IMR-90 (cell line): ENCODE results near the gene DEGS2. TPM values are rescaled to one million over a fixed set of nuclear protein-coding genes. Genes with fewer than 3 reads are reported as not detected.

Experiments used
- ATAC-seq: fragments of 200-7000 bp; cut with Tn5 transposase; 2 replicates; pipeline ENCODE4 v1.9.1; 2020; ENCODE audit warnings: low read depth, mild to moderate bottlenecking, moderate library complexity
- BruUV-seq: library from RNA; stranded (reverse); fragments of 400-500 nt; replicated peaks from 2 replicates; lab custom pipeline; 2021; lab: Mats Ljungman, UMichigan
- CTCF ChIA-PET: fragments of 300-600 bp; formaldehyde crosslinking; extraction: SDS; loops from one replicate; lab custom pipeline; 2021; ENCODE audit warnings: antibody characterized with exemption; lab: Yijun Ruan, JAX
- POLR2A ChIA-PET: fragments of 300-600 bp; sonication (Branson Sonifier 250); formaldehyde crosslinking; loops from one replicate; lab custom pipeline; 2022; ENCODE audit warnings: antibody characterized with exemption; ENCODE audit not compliant: unreplicated experiment; lab: Charles Lee
- DNase-seq: peaks from one replicate; pipeline ENCODE4 v3.0.0; 2013
- H2AFZ ChIP-seq: replicated peaks from 2 replicates; pipeline ENCODE3; 2013; ENCODE audit warnings: low read length, mild to moderate bottlenecking; ENCODE audit not compliant: poor library complexity
- H2AK5ac ChIP-seq: 2 replicates; pipeline ENCODE4 v1.6.1; 2013; ENCODE audit warnings: low read depth, low read length, inconsistent platforms
- H2AK9ac ChIP-seq: replicated peaks from 2 replicates; pipeline ENCODE3; 2013; ENCODE audit warnings: mild to moderate bottlenecking, low read depth, low read length, moderate library complexity; ENCODE audit not compliant: poor library complexity
- H2BK120ac ChIP-seq: 2 replicates; pipeline ENCODE4 v1.6.1; 2013; ENCODE audit warnings: low read depth, low read length, inconsistent platforms
- H2BK15ac ChIP-seq: 3 replicates; pipeline ENCODE4 v1.6.1; 2013; ENCODE audit warnings: low read depth, low read length, inconsistent platforms
- H2BK20ac ChIP-seq: 2 replicates; pipeline ENCODE4 v1.6.1; 2013; ENCODE audit warnings: low read depth, mild to moderate bottlenecking, inconsistent platforms, low read length, moderate library complexity
- H2BK5ac ChIP-seq: 2 replicates; pipeline ENCODE4 v1.6.1; 2013; ENCODE audit warnings: mild to moderate bottlenecking, low read depth, low read length, inconsistent platforms; ENCODE audit not compliant: poor library complexity, severe bottlenecking
- H3K14ac ChIP-seq: replicated peaks from 2 replicates; pipeline ENCODE4 v1.6.1; 2013; ENCODE audit warnings: low read depth, low read length, inconsistent platforms
- H3K18ac ChIP-seq: 2 replicates; pipeline ENCODE4 v1.6.1; 2013; ENCODE audit warnings: low read depth, low read length, control low read depth
- H3K23ac ChIP-seq: 2 replicates; pipeline ENCODE4 v1.6.1; 2013; ENCODE audit warnings: low read depth, low read length, inconsistent platforms
- H3K27ac ChIP-seq: 2 replicates; pipeline ENCODE4 v1.5.1; 2013; ENCODE audit warnings: mild to moderate bottlenecking, control low read depth, low read length; ENCODE audit not compliant: insufficient read depth
- H3K27me3 ChIP-seq: 2 replicates; pipeline ENCODE4 v1.6.1; 2013; ENCODE audit warnings: low read length; ENCODE audit not compliant: control insufficient read depth, insufficient read depth
- H3K36me3 ChIP-seq: 2 replicates; pipeline ENCODE4 v1.6.1; 2013; ENCODE audit warnings: low read length, mixed read lengths; ENCODE audit not compliant: control insufficient read depth, insufficient read depth
- H3K4ac ChIP-seq: 2 replicates; pipeline ENCODE4 v1.6.1; 2013; ENCODE audit warnings: low read depth, low read length, inconsistent platforms
- H3K4me1 ChIP-seq: 2 replicates; pipeline ENCODE4 v1.6.1; 2013; ENCODE audit warnings: low read length, mixed read lengths; ENCODE audit not compliant: control insufficient read depth, insufficient read depth
- H3K4me2 ChIP-seq: 2 replicates; pipeline ENCODE4 v1.6.1; 2013; ENCODE audit warnings: low read depth, mild to moderate bottlenecking, control low read depth, low read length, moderate library complexity
- H3K4me3 ChIP-seq: 2 replicates; pipeline ENCODE4 v1.5.1; 2013; ENCODE audit warnings: low read depth, mild to moderate bottlenecking, control low read depth, low read length, moderate library complexity; ENCODE audit not compliant: insufficient read depth
- H3K56ac ChIP-seq: 2 replicates; pipeline ENCODE4 v1.6.1; 2013; ENCODE audit warnings: low read length, inconsistent platforms; ENCODE audit not compliant: insufficient read depth; ENCODE audit errors: extremely low read depth
- H3K79me1 ChIP-seq, 2 experiments: 2 replicates each; pipeline ENCODE4 v1.6.1; 2013; ENCODE audit warnings: low read length in 2 of 2, inconsistent platforms in 1 of 2, low read depth in 1 of 2
- H3K9ac ChIP-seq: 2 replicates; pipeline ENCODE4 v1.6.1; 2013; ENCODE audit warnings: low read depth, low read length, control low read depth
- H3K9me1 ChIP-seq: 2 replicates; pipeline ENCODE4 v1.6.1; 2013; ENCODE audit warnings: low read length, inconsistent platforms; ENCODE audit not compliant: insufficient read depth
- H3K9me3 ChIP-seq: 2 replicates; pipeline ENCODE4 v1.6.1; 2013; ENCODE audit warnings: low read length; ENCODE audit not compliant: control insufficient read depth, insufficient read depth
- H4K20me1 ChIP-seq: 2 replicates; pipeline ENCODE4 v1.6.1; 2013; ENCODE audit warnings: low read length, inconsistent platforms; ENCODE audit not compliant: insufficient read depth
- H4K5ac ChIP-seq: 2 replicates; pipeline ENCODE4 v1.6.1; 2013; ENCODE audit warnings: mild to moderate bottlenecking, low read depth, low read length, control low read depth
- H4K8ac ChIP-seq, 2 experiments: 2 replicates each; pipeline ENCODE4 v1.6.1; 2013; ENCODE audit warnings: low read depth in 2 of 2, low read length in 2 of 2, control low read depth in 1 of 2, inconsistent platforms in 1 of 2
- H4K91ac ChIP-seq: 2 replicates; pipeline ENCODE4 v1.6.1; 2013; ENCODE audit warnings: low read depth, low read length, inconsistent platforms; ENCODE audit not compliant: insufficient read depth
- BHLHE40 ChIP-seq: fragments of 150-350 bp; IDR thresholded peaks from 2 replicates; pipeline ENCODE4 v1.6.1; 2016; ENCODE audit warnings: mild to moderate bottlenecking, low read depth, low read length
- POLR2A ChIP-seq: IDR thresholded peaks from 2 replicates; pipeline ENCODE4 v1.6.1; 2012; ENCODE audit warnings: mild to moderate bottlenecking, low read depth, low read length
- RAD21 ChIP-seq: IDR thresholded peaks from 2 replicates; pipeline ENCODE4 v1.6.1; 2012; ENCODE audit warnings: low read length, improper control_type of control experiment
- RCOR1 ChIP-seq: IDR thresholded peaks from 2 replicates; pipeline ENCODE4 v1.6.1; 2012; ENCODE audit warnings: mild to moderate bottlenecking, low read length, improper control_type of control experiment; ENCODE audit not compliant: insufficient replicate concordance
- USF2 ChIP-seq: fragments of 150-350 bp; IDR thresholded peaks from 2 replicates; pipeline ENCODE4 v1.6.1; 2017; ENCODE audit warnings: mild to moderate bottlenecking, antibody characterized with exemption, low read length, low read depth
- WGBS, 2 experiments: methylation state at CpG; one replicate each; pipeline versions ENCODE4 v1.1.5 to v1.1.7; 2013; ENCODE audit warnings: missing lambda C conversion rate in 2 of 2; ENCODE audit not compliant: insufficient read length in 1 of 2; ENCODE audit errors: extremely low coverage in 2 of 2; 5-methylcytosine and 5-hydroxymethylcytosine counted together
- dilution Hi-C: fragments of 300-500 bp; cut with HindIII; formaldehyde crosslinking; loops from one replicate; pipeline ENCODE4 v1.14.3; 2018; ENCODE audit warnings: low sequenced_read_pairs; ENCODE audit not compliant: unreplicated experiment
- in situ Hi-C: fragments of 300-500 bp; cut with MboI; formaldehyde crosslinking; loops from 3 replicates; pipeline ENCODE4 v1.14.3; 2019; ENCODE audit warnings: low sequenced_read_pairs, inconsistent platforms, mixed read lengths
- intact Hi-C: fragments of 100-400 bp; cut with micrococcal nuclease; formaldehyde crosslinking; loops from 2 replicates; pipeline ENCODE4 v1.10.0; 2022
- polyA plus RNA-seq, 3 experiments: library from polyadenylated mRNA; depleted of rRNA; stranded (reverse); fragments of >200 nt; gene quantifications; 2 replicates each; pipeline ENCODE4 v1.2.3, GENCODE V29; 2012; ENCODE audit warnings: low replicate concordance in 1 of 3
- total RNA-seq: library from RNA; depleted of rRNA; stranded (reverse); fragments of >200 nt; gene quantifications from 2 replicates; pipeline ENCODE4 v1.2.3, GENCODE V29; 2012

The DEGS2 gene
- total and polyA plus RNA-seq, 2 of the 4 experiments (the other 2 are of a cell fraction), result not detected

GRCh38 chr14:100144645-100144995 lies 14.8 kb downstream of the DEGS2 start:
- no peak for TF ChIP-seq USF2
- no peak for TF ChIP-seq RAD21
- no peak for TF ChIP-seq POLR2A
- TF ChIP-seq BHLHE40, result no peak
- TF ChIP-seq RCOR1, result no peak
- H3K4me1 ChIP-seq, result no peaks in the 10 kb centered on the region
- H3K4me3 ChIP-seq, result no peak overlapping the region
- H2AK9ac ChIP-seq, result no peak overlapping the region
- no peak overlapping the region for H3K4me2 ChIP-seq
- H3K56ac ChIP-seq, result no peak overlapping the region
- peaks cover 5% of the 10 kb centered on the region; the same call in 1 of the 2 replicates for H3K36me3 ChIP-seq
- H2BK20ac ChIP-seq, result no peak overlapping the region
- no peaks in the 10 kb centered on the region for H3K27me3 ChIP-seq
- dilution Hi-C loops, result no loop called here
- no peaks in the 10 kb centered on the region for H3K79me1 ChIP-seq
- 49% methylated on average over 4 of the region's 4 CpGs; no CpG with 5 or more reads in 1 of the 2 experiments for WGBS, 2 experiments
- H3K14ac ChIP-seq, result no peak overlapping the region
- no peak for DNase-seq
- no peak overlapping the region for H2BK120ac ChIP-seq
- H2BK5ac ChIP-seq, result no peak overlapping the region
- no peak overlapping the region for H3K18ac ChIP-seq
- no peak overlapping the region for H3K9ac ChIP-seq
- ATAC-seq, result no peak
- no peak overlapping the region for H2BK15ac ChIP-seq
- H3K23ac ChIP-seq, result no peak overlapping the region
- no peak overlapping the region for H4K8ac ChIP-seq
- no peak overlapping the region for H3K27ac ChIP-seq
- no peak overlapping the region for H2AFZ ChIP-seq
- POLR2A ChIA-PET, result no interaction called here
- H3K4ac ChIP-seq, result no peak overlapping the region
- BruUV-seq, result no TSS peak
- no peaks in the 10 kb centered on the region for H3K9me1 ChIP-seq
- no peak overlapping the region for H4K91ac ChIP-seq
- intact Hi-C loops, result no loop called here
- H4K5ac ChIP-seq, result no peak overlapping the region
- no peak overlapping the region for H2AK5ac ChIP-seq
- no peaks in the 10 kb centered on the region for H3K9me3 ChIP-seq
- CTCF ChIA-PET, result no interaction called here
- in situ Hi-C loops, result no loop called here
- H4K20me1 ChIP-seq, result no peaks in the 10 kb centered on the region
